GM18508 (cell line): ENCODE results near the gene PIMREG.
"Not testable (repeated sequence)": the region's sequence is repeated elsewhere in the genome, so short reads cannot be mapped to it uniquely, and the experiment has no call there.

ENCODE experiments used
- ATAC-seq: cut with Tn5 transposase; IDR thresholded peaks from one replicate; pipeline ENCODE4 v1.9.1; 2021; ENCODE audit warnings: moderate number of reproducible peaks; ENCODE audit not compliant: insufficient read depth, unreplicated experiment

Gene PIMREG

DNA sequence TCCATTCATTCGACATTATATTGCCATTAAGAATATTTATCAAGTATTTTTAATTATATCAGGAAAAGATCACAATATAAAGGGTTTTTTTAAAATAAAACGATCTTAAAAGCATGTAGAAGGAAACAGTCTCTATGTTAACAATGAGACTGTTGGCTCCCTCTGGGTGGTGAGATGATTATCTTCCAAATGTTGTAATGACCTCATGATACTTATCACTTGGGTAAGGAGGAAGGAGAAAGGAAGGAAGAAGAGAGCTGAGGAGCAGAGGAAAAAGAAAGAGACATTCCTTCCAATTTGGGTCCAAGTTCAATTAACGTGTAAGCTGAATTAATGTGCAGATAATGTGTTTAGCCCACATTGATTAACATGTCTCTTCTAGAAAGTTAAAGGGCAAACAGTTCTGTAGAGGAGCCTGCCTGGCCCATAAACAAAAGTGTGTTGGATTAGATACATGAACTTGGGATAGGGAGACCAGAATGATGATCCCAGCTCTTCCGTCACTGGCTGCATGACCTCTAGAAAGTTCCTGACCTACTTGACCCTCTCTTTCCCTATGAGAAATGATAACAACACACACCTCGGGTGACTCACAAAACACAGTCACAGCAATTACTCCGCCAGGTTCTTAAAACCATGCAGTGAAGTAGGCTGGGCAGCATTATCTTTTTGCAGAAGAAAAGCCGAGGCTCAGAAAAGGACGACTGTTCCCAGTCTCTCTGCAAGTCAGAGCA lies 32.0 kb downstream of the PIMREG start:
- no peak for ATAC-seq

GRCh38 chr17:6476810-6477179 lies 32.5 kb downstream of the PIMREG start:
- ATAC-seq = no peak

DNA sequence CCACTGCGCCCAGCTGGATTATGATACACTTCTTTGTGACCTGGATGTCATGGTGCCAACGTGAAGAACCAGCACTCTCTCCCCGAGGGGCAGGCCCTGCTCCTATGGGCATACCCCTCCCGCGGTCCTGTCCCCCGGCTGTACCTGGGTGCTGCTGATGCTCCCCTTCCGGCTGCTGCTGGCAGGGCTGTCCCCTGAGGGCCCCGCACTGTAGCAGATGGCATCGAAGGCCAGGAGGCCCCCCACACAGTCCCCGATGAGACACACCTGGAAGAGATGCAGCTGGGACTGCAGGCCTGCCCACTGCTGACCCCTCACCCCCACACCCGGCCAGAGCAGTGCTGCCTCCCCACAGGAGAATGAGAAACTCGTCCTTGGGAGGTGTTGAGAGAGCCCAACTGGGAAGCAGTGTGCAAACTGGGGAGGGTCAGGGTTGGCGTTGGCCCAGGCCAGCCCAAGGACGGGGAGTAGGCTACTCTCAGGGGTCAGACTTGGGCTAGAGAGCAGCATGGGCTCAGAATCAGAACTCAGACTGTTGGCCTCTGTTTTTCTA lies 33.7 kb downstream of the PIMREG start:
- no peak for ATAC-seq

DNA sequence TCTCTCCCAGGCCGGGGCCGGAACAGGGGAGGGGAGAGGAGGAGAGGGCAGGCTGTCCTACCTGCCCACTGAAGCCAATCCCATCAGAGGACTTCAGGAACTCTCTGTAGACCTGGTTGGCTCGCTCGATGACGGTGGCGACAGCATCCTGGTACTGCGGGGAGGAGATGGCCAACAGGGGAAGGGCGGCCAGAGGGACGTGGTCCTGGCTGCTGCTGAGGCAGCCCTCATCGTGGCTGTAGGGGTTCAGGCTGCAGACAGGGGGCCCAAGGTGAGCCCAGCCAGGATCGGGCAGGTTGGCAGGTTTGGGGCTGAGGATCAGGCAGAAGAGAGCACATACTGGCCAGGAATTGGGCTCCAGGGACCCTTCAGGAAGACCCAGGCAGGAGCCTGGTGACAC lies 34.2 kb downstream of the PIMREG start:
- ATAC-seq = no peak

GRCh38 chr17:6479622-6480302 lies 35.5 kb downstream of the PIMREG start:
- ATAC-seq = no peak

- ATAC-seq = no peak
These were observed 36.0 kb downstream of the PIMREG start for GRCh38 chr17:6480303-6480675.

GRCh38 chr17:6482105-6482455 lies 37.8 kb downstream of the PIMREG start:
- ATAC-seq = no peak

- not testable (repeated sequence) for ATAC-seq
These were observed 38.5 kb downstream of the PIMREG start for GRCh38 chr17:6482796-6483195.

DNA sequence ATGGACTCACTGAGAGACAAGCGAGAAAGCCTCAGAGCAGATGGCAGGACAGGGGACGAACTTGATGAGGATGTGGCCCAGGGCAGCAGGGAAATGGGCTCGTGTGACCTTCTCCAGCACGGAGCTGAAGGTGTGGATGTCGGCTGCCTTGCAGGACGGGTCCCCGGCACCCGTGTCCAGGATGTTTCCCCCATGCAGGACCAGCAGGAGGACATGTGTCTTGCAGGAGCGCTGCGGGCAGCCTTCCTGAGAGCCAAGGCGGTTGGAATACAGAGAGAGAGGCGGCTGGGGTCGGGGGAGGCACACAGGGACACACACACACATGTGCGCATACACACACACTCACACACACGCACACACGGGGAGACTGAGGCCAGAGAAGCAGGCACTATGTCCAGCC lies 39.3 kb downstream of the PIMREG start:
- ATAC-seq = no peak

DNA sequence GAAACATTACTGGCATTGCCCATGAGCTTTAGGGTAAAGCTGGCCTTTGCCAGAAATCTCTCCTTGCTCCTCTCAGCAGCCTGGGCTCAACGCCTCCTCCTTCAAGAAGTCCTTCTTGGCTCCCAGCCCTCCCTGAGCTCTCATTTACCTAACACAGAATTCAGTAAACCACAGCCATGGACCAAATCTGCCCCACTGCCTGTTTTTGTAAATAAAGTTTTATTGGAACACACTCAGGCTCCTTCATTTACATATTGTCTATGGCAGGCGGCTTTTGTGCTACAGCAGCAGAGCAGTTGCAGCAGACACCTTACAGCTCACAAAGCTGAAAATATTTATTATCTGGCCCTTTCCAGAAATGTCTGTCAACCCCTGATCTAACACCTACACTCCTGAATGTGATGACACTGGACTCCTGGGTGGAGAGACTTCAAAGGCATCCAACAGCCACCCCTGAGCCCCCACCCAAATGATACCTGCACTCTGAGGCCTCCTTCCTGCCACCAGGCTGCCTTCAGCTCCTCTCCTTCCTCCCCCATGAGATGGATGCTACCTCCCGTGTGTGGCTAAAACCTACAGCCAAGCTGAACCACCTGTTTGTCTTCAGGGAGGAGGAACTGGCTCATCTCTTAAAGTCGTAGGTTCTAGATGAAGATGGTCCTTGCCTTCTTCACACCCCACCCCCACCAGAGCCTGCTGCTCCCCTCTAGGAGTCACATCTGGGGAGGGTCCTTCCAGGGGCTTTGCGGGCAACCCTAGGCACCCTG lies 41.6 kb downstream of the PIMREG start:
- no peak for ATAC-seq

DNA sequence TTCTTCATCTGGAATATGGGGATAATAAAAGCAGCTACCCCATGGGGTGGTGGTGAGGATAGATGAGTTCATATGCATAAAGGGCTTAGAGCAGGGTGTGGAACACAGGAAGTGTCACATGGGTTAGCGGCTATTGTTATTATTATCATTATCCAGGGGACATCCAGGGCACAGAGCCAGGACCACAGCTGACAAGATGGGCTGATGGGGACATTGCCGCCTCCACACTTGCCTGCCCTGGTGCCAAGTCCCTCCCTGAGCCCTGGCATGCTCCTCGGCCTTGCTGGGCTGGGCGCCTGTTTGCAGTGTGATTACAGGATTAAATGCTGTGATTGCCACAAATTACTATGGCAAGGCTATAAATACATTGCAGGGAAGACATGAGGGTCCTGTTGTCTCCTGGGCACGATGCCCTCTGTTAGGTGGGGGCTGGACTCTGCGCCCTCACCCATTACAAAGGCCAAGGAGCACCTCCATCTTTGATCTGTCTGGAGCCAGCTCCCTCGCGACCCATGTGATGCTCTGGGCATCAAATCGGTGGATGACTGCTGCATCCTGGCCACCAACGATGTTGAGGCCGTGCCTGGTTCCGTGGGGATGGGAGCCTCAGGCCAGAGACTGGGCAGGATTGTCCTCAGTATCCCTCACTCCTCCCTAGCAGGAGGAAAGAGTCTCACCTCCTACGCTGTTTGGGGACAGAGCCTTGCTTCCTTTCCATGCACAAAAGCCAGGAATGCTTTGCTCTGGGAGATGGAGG lies 43.2 kb downstream of the PIMREG start:
- ATAC-seq = no peak

- no peak for ATAC-seq
These were observed 43.8 kb downstream of the PIMREG start for GRCh38 chr17:6488008-6488539.

DNA sequence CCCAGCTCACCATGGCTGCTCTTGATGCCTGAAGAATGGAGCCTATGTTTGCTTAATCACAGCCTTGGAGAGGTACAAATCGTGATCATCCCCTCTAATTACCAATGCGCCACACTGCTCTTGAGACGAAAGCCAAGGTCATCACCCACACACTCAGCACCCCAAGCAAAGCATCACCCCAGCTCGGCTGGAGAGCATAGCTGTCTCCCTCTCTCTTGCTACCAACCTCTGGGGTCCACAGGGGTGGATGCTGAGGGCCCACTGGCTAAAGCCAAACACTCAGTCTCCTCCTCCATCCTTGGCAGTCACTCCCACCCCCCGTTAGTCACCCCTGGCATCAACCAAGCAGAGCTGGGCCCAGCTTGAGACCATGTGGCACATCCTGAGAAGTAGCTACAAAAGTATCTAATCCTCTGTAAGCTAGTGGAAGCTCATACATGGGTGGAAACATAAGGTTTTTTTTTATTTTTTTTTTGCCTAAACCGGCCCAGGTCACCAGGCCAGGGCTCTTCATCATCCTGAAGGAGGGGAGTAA lies 44.8 kb downstream of the PIMREG start:
- ATAC-seq = no peak

DNA sequence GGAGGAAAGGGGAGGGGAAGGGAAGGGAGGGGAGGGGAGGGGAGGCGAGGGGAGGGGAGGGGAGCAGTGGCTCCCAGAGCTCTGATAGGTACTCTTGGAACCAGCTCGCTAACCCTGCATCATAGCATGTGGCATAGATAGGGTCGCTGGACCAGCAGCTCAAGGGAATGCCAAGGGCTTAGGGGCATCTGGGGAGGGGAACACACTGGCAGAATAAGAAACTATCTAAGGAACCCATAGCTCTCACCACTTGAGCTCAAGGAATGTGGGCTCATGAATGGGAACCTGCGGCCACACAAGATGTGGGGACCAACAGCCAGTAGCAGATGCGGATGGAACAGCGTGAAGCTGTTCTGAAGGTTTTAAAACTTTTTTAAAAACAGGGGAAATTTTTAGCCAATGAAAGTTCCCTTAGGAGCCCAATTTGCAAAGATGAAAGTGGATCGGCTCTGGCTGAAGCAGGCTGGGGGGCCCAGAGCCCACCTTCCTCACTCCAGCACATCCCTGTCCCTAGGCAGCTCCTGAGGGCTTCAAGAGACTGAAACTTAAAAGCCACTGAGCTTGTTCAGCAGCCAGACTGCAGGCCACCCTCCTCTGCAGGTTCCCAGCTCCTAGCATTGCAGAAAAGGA lies 46.9 kb downstream of the PIMREG start:
- no peak for ATAC-seq

- no peak for ATAC-seq
These were observed 48.8 kb downstream of the PIMREG start for GRCh38 chr17:6492892-6493674.

DNA sequence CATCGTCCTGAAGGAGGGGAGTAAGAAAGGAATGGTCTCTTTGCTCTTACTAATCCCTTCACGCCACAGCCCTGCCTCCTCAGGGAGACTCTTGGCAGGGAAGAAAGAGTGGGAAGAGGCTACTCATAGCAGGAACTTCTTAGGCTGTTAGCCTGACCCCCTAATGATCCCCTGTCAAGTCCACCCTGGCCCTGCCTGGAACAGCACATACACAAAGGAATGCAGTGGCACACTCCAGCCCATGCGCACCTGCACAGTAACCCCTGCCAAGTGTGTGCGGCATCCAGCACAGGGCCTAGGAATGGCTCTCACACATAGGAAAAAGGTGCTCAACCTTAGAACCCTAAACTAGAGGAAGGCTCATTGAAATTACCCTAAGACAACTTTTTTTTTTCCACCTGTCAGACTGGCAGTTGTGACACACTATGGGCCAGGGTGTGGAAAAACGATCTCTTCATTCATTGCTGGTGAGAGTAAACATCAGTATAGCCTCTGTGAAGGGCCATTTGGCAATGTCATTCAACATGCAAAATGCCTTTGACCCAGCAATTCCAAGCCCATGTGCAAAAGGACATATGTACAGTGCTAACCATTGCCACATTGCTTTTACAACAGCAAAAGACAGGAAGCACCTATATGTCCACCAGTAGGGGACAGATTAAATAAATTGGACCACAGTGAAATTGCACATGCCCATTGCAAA lies 50.1 kb downstream of the PIMREG start:
- no peak for ATAC-seq

DNA sequence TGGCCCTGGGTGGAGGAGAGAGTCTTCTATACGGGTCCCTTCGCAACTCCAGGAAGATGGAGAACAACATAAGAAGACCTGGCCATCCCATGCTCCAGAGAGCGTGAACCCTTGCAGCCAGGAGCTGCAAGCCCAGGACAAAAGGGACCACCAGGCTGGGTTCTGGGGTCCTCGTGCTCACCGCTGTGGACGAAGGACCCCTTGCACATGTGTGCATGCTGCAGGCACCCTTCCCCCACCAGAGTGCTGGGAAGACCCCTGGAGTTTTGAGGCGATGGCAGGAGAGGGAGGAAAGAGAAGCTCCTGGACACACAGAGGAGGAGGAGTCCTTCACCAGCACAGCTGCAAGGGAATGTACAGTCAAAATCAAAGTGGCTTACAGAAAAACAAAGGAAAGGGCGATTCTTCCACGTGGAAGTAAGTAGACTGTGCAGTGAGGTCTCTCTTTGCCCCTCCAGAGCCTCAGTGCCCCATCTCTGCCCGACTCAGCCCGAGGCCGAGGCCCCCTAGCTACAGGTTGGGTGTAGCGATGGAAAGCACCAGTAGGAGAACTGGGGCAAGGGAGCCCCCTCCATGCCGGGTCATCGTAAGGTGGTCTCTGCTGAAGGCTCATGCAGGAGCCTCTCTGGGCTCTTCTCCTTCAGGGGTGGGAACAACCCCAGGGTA lies 51.3 kb downstream of the PIMREG start:
- no peak for ATAC-seq

- ATAC-seq = no peak
These were observed 51.8 kb downstream of the PIMREG start for GRCh38 chr17:6496116-6496481.
